GM12864 (cell line): Measurements from ENCODE around the gene HIF3A.
"Not testable (repeated sequence)": the region's sequence is repeated elsewhere in the genome, so short reads cannot be mapped to it uniquely, and the experiment has no call there.

ENCODE experiments used
- DNase-seq: peaks from one replicate; pipeline ENCODE4 v3.0.0-alpha.2; 2011; ENCODE audit warnings: low read depth
- H3K4me3 ChIP-seq: 2 replicates; pipeline ENCODE4 v1.5.1; 2011; ENCODE audit warnings: mild to moderate bottlenecking, low read depth, low read length, control low read depth
- TF ChIP-seq, protein P1 (sequence below): IDR thresholded peaks from 2 replicates; pipeline ENCODE4 v1.5.1; 2011; ENCODE audit warnings: low read depth, mild to moderate bottlenecking, moderate library complexity, low read length, control low read depth, inconsistent platforms; ENCODE audit errors: missing control alignments

The HIF3A gene

DNA sequence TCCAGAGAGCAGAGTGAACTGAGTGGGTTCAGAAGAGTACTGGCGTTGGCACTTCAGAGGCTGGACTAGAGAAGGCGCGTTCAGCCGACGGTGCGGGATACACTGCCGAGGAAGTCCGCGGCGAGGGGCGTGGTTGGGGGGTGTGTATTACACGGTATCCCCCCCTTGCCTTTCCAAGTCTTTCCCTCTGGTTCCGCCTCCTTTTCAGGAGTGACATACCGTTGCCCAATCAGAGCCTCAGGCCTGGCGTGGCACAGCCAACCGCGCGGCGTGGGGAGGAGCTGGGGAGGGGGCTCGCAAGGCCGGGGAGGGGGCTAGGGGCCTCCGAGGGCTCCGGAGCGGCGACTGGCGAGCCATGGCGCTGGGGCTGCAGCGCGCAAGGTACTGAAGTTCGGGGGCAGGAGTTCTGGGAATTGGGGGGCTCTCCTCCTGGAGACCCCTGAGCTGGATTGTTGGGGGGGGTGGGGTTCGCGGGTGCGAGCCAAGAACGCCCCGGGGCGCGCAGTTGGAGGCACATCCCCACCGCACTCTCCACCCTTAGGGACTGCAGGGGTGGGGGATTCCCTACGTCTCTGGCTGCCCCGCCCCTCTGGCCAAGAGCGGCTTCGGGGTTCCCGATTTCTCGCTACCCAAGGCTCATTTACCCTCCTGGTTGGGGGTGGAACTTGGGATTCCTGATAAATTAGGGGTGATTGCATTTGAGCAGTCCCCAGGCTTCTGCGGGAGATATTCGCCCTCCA lies at the start of gene HIF3A:
TSS of gene HIF3A (plus strand) at position 321 of the 740 bp plus-strand sequence. CDS start at position 356, 35 bp downstream.
- no peak within 1 kb of the TSS for H3K4me3 ChIP-seq
- DNase-seq = no peak
- TF ChIP-seq, protein P1, sequence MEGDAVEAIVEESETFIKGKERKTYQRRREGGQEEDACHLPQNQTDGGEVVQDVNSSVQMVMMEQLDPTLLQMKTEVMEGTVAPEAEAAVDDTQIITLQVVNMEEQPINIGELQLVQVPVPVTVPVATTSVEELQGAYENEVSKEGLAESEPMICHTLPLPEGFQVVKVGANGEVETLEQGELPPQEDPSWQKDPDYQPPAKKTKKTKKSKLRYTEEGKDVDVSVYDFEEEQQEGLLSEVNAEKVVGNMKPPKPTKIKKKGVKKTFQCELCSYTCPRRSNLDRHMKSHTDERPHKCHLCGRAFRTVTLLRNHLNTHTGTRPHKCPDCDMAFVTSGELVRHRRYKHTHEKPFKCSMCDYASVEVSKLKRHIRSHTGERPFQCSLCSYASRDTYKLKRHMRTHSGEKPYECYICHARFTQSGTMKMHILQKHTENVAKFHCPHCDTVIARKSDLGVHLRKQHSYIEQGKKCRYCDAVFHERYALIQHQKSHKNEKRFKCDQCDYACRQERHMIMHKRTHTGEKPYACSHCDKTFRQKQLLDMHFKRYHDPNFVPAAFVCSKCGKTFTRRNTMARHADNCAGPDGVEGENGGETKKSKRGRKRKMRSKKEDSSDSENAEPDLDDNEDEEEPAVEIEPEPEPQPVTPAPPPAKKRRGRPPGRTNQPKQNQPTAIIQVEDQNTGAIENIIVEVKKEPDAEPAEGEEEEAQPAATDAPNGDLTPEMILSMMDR = no peak

DNA sequence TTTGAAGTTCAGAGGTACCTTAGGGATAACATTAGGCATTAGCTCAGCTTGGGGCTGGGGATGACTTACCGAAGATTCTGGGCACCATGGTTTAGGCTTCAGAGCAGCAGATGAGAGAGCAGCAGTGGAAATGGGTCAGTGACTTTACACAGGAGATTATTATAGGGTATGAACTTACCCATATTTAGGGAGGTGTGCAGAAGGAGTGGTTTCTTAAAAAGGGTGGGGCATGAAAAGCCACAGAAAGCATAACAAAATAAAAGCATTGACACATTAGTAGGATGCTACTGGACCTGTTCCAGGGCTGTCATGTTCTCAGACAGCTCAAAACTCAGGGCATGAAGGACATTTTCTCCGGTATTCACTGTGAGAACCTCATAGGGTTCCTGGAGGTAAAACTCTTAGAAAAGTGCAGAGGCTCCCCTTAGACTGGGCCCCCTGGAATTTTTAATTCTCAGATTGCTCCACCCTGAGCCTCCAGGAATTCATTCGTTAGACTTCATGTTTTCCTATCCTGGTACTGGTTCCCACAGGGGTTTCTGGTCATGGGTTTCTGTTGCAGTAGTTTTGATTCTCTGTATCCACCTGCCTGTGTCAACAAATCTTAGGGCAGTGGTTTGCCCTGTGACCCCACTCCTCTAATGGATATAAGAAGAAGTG lies 46.6 kb upstream of the HIF3A start:
- DNase-seq = no peak
- TF ChIP-seq, protein P1 = no peak
- no peak overlapping the region for H3K4me3 ChIP-seq

DNA sequence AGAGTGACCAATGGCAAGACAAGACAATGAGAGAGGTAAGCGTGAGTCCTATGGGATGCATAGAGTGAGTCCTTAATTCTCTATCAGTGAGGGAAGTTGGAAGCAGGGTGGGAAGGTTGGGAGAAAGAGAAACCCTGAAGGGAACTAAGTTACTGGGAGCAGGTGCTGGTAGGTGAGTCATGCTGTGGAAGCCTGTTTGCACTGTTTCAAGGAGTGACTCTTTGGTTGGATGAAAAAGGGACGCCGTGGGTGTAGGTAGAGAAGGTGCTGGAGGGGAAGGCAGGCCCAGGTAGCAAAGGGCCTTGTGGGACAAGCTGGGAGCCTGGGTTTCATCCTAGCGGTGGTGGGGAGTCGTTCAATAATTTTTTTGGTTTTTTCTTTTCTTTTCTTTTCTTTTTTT lies 45.4 kb upstream of the HIF3A start:
- TF ChIP-seq, protein P1 = no peak
- DNase-seq = no peak
- no peak overlapping the region for H3K4me3 ChIP-seq

DNA sequence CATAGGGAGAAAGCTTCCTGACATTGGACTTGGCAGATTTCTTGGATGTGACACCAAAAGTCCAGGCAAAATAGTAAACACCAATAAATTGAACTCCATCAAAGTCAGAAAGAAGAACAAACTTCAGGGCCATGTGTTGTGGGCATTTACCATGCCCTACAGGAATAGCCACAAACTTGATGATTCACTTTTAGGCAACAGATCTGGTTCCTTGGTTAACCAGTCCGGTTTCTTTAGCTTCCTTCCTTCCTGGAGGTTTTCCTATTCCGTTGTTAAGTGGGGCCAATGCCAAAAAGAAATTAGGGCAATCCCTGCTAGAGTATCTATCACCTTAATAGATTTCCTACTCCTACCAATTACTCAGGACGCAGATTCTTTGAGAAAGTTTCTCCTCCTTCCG lies 42.1 kb upstream of the HIF3A start:
- no peak overlapping the region for H3K4me3 ChIP-seq
- DNase-seq = no peak
- TF ChIP-seq, protein P1 = no peak

DNA sequence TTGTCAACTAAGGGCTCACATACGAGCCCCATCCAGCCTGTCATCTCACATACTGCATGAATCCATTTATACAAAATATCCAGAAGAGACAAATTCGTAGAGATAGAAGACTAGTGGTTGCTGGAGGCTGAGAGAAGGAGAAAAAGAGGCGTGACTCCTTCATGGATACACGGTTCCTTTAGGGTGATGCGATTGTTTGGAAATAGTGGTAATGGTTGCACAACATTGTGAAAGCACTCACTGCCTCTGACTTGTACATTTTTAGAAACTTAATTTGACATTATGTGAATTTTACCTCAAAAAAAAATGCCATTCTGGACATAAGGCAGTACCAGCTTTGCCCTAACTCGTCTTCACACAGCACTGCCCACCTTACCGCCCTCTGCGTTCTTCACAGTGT lies 40.0 kb upstream of the HIF3A start:
- no peak overlapping the region for H3K4me3 ChIP-seq
- TF ChIP-seq, protein P1 = no peak
- no peak for DNase-seq

DNA sequence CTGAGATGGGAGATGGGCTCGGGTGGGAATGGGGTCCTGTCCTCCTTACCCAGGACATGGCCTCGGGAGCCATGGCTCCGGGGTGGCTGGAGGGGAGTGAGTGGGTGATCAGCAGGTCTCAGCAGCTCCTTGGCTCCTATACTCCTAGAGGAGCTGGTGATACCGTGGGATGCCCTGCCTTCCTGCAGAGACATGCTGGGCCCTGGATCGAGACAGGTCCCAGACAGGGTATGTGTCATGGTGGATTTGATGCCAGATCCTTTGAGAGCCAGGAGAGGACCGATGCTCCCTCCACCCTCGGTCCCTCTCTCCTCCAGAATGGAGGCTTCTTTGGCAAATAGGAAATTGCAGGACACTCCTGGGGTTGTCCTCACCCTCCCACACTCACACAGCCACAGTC lies 35.3 kb upstream of the HIF3A start:
- not testable (repeated sequence) for DNase-seq, H3K4me3 ChIP-seq

DNA sequence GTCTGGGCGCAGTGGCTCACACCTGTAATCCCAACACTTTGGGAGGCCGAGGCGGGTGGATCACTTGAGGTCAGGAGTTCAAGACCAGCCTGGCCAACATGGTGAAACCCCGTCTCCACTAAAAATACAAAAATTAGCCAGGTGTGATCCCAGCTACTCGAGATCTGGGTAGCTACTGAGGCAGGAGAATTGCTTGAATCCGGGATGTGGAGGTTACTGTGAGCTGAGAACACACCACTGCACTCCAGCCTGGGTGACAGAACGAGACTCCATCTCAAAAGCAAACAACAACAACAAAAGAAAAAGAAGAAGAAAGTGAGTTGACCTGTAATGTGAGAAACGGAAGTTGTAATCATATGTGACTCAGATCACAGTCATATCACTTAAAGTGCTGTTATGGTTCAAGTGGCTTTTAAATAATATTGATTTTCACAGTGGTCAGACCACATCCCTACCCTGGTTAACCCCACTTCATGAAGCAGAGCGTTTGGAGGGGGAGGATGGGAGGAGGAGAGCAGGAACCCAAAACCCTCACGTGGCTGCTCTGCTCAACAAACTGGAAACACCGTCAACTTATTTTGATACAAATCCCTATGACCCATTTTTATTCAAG lies 34.1 kb upstream of the HIF3A start:
- H3K4me3 ChIP-seq = not testable (repeated sequence)
- DNase-seq = peak; percentile 54

DNA sequence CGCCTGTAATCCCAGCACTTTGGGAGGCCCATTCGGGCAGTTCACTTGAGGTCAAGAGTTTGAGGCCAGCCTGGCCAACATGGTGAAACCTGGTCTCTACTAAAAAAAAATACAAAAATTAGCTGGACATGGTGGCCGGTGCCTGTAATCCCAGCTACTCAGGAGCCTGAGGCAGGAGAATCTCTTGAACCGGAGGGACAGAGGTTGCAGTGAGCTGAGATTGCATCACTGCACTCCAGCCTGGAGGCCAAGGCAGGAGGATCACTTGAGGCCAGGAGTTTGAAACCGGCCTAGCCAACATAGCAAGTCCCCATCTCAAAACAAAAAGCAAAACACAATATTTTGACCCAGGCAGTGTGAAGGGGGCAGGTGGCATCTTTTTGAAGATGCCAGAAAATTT lies 32.0 kb upstream of the HIF3A start:
- not testable (repeated sequence) for H3K4me3 ChIP-seq, DNase-seq
